Measurements from ENCODE around the gene ADAMTS17.

Gene ADAMTS17

GRCh38 chr15:100220058-100220768 lies 121.6 kb downstream of the ADAMTS17 start:
- no peak for DNase-seq (ENCODE audit: low read depth)

GRCh38 chr15:100218434-100218833 lies 123.3 kb downstream of the ADAMTS17 start:
- no peak for DNase-seq (ENCODE audit: low read depth)

- no peak for DNase-seq (ENCODE audit: low read depth)
Measured at GRCh38 chr15:100216182-100216581, 125.6 kb downstream of the ADAMTS17 start.

- no peak for DNase-seq (ENCODE audit: low read depth)
Measured at GRCh38 chr15:100215843-100216169, 126.0 kb downstream of the ADAMTS17 start.

DNA sequence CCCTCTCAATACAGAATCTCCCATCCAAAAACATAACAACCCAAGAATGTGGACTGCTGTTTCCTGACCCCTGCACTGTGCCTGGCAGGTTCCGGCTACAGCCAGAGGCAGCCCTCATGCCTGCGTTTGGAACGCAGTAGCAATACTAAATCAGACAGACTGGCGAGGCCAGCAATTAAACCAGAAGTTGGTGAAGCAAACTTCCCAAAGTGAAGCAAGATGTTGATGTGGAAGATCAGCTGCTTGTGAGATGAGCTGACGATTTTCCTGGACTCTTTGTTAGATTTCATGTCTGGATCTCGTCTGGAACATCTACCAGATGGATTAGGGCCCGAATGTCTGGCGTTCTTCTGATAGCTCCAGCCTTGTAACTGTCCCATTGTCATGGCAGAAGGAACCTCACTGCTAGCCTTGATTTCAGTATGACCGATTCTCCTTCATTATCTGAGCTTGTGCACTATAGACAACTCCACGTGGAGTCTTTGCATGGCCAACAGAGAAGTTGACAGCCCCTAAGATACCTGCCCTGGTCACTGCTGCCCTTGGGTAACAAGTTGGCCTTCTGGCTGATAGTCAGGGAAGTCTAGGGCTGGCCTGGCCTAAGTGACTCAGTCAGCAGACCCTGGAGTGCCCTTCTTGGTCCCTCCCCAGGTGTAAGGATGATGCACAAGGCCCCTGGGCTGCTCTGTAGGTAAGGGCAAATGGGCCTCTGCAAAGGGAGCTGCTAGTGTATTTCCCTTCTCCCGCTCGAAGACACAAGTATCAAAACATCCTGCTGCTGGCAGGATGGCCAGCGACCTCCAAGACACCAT lies 126.5 kb downstream of the ADAMTS17 start:
- DNase-seq (ENCODE audit: low read depth), result no peak

DNA sequence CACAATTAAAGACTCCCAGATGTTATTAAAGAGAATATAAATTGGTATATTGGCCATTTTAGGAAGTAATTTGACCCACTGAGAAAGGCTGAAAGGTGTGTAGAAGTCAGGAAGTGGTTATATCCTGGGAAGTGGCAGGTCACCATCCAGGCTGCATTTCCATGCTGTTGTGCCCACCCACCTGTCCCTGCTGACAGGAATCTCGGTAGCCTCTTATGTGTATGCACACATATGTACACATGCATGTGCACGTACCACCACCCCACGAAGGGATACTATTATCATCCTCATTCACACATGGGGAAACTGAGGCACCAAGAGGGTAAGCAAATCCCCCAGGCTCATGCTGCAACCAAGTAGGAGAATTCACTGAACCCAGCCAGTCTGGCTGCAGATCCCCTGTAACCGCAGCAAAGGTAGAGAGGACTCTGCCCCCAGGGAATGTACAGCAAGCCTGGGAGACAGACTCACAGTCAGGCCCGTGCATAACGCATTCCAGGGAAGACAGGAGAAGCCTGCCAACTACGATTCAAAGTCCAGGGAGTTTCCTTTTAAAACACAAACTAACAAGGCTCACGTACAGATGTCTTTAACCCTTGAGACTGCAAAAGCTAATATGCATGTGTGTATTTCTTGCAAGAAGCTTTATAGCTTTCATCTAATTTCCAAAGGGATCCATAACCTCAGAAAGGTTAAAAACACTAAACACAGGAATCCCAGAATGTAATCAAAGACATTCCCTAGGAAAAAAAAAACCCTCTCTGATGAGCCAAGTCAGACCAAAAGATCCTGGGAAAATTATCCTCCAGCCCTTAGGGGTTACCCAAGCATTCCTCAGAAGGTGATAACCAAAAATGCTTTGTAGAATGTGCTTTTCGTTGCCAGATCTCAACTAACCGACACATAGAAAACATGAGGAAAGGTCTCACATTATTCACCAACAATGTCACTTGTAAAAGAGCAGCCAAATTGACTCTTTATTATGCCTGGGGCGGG lies 129.6 kb downstream of the ADAMTS17 start:
- no peak for DNase-seq (ENCODE audit: low read depth)

- no peak for DNase-seq (ENCODE audit: low read depth)
Measured at GRCh38 chr15:100210338-100210737, 131.4 kb downstream of the ADAMTS17 start.

- DNase-seq (ENCODE audit: low read depth), result no peak
Measured at GRCh38 chr15:100208921-100209603, 132.7 kb downstream of the ADAMTS17 start.

- no peak for DNase-seq (ENCODE audit: low read depth)
Measured at GRCh38 chr15:100207053-100207452, 134.7 kb downstream of the ADAMTS17 start.

DNA sequence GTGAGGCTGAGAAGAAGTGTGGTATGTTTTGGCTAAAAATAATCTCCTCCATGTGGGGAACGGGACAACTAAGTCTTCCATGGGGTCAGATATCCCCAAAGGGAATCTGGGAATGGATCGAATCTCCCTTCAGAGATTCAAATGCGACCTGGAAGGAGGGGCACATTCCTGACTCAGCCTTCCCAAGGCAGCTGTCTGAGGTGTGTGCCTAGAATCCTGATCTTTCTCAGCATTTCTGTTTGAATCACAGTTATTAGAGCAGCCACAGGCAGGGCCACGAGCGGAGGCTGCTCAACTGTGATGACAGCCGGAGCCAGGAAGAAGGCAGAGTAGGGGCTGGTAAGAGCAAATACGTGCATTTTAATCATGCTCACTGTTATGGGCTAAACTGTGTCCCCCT lies 135.1 kb downstream of the ADAMTS17 start:
- no peak for DNase-seq (ENCODE audit: low read depth)

- no peak for DNase-seq (ENCODE audit: low read depth)
Measured at GRCh38 chr15:100205549-100206295, 136.1 kb downstream of the ADAMTS17 start.

- no peak for DNase-seq (ENCODE audit: low read depth)
Measured at GRCh38 chr15:100204771-100205170, 137.0 kb downstream of the ADAMTS17 start.

- DNase-seq (ENCODE audit: low read depth), result no peak
Measured at GRCh38 chr15:100204211-100204610, 137.6 kb downstream of the ADAMTS17 start.

DNA sequence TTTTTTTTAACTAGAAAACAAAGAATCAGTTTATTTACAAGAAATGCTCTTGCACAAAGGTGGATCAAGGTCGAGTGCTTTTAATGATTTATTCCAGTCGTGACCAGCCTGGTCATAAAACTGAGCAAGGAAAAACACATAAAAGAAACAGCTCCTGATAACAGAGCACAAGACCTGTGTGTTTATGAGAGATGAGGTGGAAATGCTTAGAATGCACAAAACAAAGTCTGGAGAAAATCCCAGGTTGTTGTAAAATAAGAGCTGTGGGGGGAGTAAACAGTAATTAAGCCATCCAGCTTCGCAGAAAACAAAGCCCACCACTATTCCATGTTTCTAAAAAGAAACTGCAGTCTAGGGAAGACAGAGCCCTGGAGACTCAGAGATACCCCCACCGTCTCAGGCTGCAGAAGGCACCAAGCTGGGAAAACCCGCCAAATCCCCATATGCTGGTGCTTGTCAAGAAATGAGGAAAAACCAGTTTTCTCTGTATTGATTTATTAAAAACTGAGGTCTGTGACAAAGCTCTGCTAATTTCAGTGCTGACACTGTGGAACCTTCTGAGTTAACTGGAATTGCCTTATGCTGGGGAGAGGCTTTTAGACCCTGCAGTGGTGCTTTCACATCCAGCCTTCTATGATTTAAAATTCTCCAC lies 139.3 kb downstream of the ADAMTS17 start:
- no peak for DNase-seq (ENCODE audit: low read depth)

DNA sequence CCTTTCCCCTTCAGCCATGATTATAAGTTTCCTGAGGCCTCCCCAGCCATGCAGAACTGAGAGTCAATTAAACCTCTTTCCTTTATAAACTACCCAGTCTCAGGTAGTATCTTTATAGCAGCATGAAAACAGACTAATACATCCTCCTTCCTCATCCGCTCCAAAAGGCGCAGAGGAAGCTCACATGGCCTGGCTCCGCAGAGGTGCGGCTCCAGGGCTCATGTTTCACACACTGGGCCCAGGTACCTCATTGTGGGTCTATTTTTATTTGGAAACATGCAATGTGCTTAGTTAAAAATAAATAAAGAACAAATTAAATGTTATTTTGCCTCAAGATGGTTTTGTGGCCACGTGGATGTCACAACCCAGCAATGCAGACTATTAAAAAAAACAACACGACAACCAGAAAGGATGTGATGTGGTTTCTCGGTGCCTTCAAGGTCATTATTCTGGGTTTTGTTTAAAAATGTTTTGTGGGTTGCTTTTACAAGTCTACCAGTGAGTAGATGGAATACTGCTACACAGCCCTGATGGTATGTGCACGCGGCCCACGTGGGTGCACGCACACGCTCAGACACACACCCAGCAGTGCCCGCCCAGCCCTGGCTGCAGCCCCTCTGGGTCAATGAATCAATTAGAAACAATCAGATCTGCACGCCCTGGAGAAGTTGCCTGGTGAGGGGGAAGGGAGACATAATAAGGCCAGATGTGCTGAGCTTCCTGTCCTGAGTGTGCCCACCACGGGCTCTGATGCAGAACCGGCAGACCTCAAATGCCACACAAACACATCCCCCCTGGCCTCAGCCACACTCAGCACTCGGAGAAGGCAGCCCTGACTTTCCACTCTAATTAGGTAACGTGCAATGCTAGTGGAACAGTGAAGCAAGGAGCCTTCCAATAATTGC lies 140.1 kb downstream of the ADAMTS17 start:
- DNase-seq (ENCODE audit: low read depth), result no peak

DNA sequence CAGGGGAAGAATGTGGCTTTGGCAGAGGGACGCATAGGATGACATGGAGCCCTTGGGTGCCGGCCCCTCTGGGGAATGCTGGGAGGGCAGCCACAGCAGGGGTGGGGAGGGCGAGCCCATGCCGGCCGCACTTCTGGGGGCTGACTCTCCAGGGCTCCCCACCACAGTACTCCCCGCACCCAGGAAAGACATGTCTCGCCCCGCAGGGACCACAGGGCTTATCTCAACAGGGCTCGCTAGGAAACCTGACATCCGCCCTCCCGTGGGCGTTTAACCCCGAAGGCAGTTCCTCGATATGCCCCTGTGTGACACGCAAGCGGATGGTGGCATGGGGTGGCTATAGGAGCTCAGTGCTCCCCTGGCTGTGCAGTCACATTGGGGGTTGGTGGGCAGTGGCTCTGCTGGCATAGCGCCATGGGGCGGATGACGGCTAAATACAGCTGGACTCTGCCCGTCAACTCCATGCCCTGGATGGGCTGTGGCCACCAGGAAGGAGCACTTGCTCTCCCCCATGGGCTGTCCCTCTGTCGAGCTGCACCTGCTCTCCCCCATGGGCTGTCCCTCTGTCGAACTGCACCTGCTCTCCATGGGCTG lies 141.4 kb downstream of the ADAMTS17 start:
- DNase-seq (ENCODE audit: low read depth), result no peak

GRCh38 chr15:100199711-100200286 lies 142.0 kb downstream of the ADAMTS17 start:
- DNase-seq (ENCODE audit: low read depth), result no peak

- no peak for DNase-seq (ENCODE audit: low read depth)
Measured at GRCh38 chr15:100198442-100198841, 143.3 kb downstream of the ADAMTS17 start.
